Choroid plexus epithelial cell (primary cell): ENCODE data around the gene URI1.

Experiments
- DNase-seq: peaks from one replicate; pipeline ENCODE4 v3.0.0-alpha.2; 2010; ENCODE audit warnings: low read depth
- H3K4me3 ChIP-seq: 2 replicates; pipeline ENCODE4 v1.5.1; 2011; ENCODE audit warnings: low read depth, mild to moderate bottlenecking, control low read depth, low read length, moderate library complexity
- TF ChIP-seq, protein P1 (sequence below): conservative IDR thresholded peaks from 2 replicates; pipeline ENCODE4 v1.5.1; 2011; ENCODE audit warnings: low read depth, mild to moderate bottlenecking, control low read depth, inconsistent platforms, low read length, moderate library complexity

Gene URI1, protein sequence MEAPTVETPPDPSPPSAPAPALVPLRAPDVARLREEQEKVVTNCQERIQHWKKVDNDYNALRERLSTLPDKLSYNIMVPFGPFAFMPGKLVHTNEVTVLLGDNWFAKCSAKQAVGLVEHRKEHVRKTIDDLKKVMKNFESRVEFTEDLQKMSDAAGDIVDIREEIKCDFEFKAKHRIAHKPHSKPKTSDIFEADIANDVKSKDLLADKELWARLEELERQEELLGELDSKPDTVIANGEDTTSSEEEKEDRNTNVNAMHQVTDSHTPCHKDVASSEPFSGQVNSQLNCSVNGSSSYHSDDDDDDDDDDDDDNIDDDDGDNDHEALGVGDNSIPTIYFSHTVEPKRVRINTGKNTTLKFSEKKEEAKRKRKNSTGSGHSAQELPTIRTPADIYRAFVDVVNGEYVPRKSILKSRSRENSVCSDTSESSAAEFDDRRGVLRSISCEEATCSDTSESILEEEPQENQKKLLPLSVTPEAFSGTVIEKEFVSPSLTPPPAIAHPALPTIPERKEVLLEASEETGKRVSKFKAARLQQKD

DNA sequence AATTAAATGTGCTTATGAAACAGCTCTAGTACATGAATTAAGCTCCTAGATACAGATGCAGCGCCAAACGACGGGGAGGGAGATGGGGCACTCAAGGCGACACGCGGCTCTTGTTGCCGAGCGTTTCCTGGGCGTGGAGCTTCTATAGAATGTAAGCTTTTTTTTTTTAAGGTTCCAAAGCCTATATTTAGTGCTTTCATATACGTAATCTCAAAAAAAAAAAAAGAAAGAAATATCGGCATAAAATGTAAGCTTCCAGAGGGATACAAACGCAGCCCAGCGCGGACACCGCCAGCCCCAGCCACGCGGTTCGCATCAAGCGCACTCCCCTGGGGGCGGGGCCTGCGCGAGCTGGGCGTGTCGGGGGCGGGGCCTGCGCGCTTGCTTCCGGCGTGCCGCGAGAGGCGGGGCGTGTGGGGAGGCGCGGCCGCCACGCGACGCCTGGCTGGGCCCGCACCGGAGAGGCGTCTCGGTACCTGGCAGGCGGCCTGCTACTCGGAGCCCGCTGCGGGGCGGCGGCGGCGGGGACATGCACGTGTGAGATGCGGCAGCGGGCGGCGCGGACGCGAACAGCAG is at the start of gene URI1:
Gene URI1, plus strand, starts transcription at position 412 of the 576 bp plus-strand sequence. CDS start 309 bp downstream, outside the sequence.
- TF ChIP-seq, protein P1, sequence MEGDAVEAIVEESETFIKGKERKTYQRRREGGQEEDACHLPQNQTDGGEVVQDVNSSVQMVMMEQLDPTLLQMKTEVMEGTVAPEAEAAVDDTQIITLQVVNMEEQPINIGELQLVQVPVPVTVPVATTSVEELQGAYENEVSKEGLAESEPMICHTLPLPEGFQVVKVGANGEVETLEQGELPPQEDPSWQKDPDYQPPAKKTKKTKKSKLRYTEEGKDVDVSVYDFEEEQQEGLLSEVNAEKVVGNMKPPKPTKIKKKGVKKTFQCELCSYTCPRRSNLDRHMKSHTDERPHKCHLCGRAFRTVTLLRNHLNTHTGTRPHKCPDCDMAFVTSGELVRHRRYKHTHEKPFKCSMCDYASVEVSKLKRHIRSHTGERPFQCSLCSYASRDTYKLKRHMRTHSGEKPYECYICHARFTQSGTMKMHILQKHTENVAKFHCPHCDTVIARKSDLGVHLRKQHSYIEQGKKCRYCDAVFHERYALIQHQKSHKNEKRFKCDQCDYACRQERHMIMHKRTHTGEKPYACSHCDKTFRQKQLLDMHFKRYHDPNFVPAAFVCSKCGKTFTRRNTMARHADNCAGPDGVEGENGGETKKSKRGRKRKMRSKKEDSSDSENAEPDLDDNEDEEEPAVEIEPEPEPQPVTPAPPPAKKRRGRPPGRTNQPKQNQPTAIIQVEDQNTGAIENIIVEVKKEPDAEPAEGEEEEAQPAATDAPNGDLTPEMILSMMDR = no peak
- peak; percentile 84 for DNase-seq
- H3K4me3 ChIP-seq = peak within 1 kb of the TSS; percentile 75

DNA sequence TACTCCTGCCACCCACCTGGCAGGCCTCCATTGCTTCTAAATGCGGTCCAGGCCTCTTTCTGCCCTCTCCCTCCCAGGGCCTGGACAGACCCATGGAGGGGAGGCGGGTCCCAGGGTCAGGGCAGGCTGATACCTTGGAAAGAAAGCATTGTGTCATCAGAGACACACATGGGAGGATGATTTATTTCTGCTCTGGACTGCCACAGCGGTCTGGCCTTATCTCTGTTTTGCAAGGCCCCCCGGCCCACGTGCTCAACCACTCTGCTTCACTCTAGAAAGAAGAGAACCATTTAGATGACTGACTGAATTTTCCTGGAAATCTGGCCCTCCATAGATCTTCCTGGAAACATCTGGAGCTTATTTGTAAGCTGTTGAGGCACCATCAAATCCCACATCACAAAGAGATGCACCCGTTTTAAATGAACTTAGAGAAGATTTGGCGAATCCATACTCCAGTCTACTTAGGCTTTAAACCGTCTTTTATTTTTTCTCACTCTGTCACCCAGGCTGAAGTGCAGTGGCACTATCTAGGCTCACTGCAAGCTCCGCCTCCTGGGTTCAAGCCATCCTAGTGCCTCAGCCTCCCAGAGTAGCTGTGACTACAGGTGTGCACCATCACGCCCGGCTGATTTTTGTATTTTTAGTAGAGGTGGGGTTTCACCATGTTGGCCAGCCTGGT is 48.3 kb upstream of the URI1 start:
- no peak for DNase-seq
- no peak overlapping the region for H3K4me3 ChIP-seq
- TF ChIP-seq, protein P1 = no peak

DNA sequence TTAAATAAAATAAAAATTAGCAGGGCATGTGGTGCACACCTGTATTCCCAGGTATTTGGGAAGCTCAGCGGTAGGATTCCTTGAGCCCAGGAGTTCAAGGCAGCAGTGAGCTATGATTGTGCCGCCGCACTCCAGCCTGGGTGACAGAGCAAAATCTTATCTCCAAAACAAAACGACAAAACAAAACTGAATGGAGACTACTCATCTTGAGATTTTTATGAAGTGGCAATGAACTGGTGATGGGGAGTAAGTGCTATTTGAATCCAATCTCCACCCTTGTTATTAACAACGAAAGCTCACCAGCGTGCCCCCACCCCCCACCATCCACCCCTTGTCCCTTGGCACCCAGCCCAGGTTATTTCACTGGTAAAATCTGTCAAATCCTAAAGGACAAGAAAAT is 45.2 kb upstream of the URI1 start:
- DNase-seq = no peak
- H3K4me3 ChIP-seq = no peak overlapping the region
- TF ChIP-seq, protein P1 = no peak

DNA sequence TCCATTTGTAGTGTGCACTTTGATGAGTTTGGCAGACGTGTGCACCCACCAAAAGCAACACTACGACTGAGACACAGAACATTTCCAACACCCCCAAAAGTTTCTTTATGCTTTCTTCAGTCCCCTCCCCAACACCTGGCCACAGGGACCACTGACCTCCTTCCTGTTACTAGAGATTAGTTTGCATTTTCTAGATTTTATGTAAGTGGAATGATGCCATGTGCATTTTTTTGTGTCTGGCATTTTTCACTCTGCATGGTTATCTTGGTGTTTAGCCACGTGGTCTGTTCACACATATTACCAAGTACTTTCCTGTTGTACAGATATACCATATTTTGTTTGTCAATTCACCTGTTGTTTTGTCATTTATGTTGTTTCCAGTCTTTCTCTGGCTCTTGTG is 44.6 kb upstream of the URI1 start:
- TF ChIP-seq, protein P1 = no peak
- H3K4me3 ChIP-seq = no peak overlapping the region
- DNase-seq = no peak

DNA sequence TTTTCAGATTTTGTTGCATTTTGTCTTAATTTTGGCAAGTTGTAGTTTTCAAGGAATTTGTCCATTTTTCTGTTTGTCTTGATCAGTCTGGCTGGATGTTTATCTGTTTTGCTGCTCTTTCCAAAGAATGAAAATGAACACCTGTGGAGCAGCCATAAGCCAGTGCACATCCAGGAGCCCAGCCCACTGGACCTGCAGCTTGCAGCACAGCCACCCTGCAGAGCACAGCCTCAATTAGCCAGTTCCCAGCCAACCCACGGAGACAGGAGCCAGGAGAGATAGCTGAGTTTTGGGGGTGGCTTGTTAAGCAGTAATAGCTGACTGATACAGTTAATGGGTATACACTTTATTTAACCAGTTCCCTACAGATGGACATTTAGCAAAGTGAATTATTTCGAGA is 38.0 kb upstream of the URI1 start:
- DNase-seq = no peak
- TF ChIP-seq, protein P1 = no peak
- no peak overlapping the region for H3K4me3 ChIP-seq

DNA sequence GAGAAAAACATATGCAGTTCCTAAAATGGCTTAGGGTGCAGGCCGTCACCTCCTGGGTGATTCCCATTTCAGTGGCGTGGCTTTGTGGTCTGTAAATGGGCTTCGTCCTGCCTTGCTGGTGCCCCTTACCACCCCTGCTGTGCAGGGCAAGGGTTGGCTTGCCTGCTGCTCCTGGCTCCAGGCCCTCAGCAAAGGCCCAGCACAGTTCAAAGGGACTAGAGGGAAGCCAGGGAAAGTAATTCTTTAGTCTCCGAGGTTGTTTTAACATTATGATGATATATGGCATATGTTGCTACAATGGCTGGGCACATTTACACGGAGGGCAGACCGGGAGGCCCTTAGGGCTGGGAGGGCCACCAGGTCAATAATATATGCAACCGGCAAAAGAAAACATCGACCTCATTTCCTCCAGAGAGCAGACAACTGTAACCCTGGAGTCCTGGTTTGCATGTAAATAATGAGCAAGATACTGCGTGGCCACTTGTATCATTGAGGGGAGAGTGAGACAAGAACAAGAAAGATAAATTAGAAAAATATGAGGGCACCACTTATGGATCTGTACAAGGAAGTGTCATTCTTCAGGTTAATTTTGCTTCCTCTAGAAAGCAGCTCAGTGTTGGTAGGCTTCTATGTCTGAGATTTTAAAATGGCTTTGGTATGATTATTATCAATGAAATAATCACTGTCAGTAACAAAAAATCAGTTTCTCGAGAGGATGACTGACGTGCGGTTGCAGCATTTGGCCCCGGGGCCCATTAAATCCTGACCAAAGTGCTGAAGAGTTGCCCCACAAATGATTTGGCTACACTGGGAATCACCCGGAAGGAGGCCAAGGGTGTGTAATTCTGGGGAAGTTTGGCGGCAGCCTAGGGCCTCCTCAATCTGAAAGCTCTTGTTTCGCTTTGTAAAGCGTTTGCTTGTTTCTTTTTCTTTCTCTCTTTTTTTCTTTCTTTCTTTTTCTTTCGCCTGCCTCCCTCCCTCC is 32.8 kb upstream of the URI1 start:
- TF ChIP-seq, protein P1 = no peak
- no peak for DNase-seq
- H3K4me3 ChIP-seq = no peak overlapping the region
